Glomerular endothelial cell (primary cell): ENCODE data around the gene CACNA1I. TPM values are rescaled to one million over a fixed set of nuclear protein-coding genes. Genes with fewer than 3 reads are reported as not detected.

Experiments used
- DNase-seq: peaks from one replicate; pipeline ENCODE4 v3.0.0-alpha.2; 2011; ENCODE audit warnings: low read depth, low spot score; ENCODE audit errors: extremely low read depth
- total RNA-seq: library from RNA; depleted of rRNA; stranded (reverse); fragments of >200 nt; gene quantifications from 2 replicates; pipeline ENCODE4 v1.2.3, GENCODE V29; 2015

The CACNA1I gene
- total RNA-seq, 1 donor from 2014 or later, result not detected

- DNase-seq, result no peak
These were observed 3.2 kb upstream of the CACNA1I start for GRCh38 chr22:39567135-39567946.

GRCh38 chr22:39568278-39568981, 2.1 kb upstream of the CACNA1I start:
- DNase-seq, result no peak

- no peak for DNase-seq
These were observed 1.5 kb upstream of the CACNA1I start for GRCh38 chr22:39569066-39569465.

GRCh38 chr22:39570226-39570625, 327 bp upstream of the CACNA1I start:
- no peak for DNase-seq

- DNase-seq, result no peak
These were observed 985 bp downstream of the CACNA1I start for GRCh38 chr22:39571538-39571937.

- DNase-seq, result peak; percentile 44
These were observed 4.4 kb downstream of the CACNA1I start for GRCh38 chr22:39574779-39575551.

- no peak for DNase-seq
These were observed 4.9 kb downstream of the CACNA1I start for GRCh38 chr22:39575552-39575825.

GRCh38 chr22:39576027-39576426, 5.5 kb downstream of the CACNA1I start:
- no peak for DNase-seq

- peak; percentile 14 for DNase-seq
These were observed 6.8 kb downstream of the CACNA1I start for GRCh38 chr22:39577366-39577765.

GRCh38 chr22:39577900-39578299, 7.3 kb downstream of the CACNA1I start:
- DNase-seq, result no peak

- no peak for DNase-seq
These were observed 9.5 kb downstream of the CACNA1I start for GRCh38 chr22:39580006-39580441.

GRCh38 chr22:39580795-39581194, 10.2 kb downstream of the CACNA1I start:
- DNase-seq, result no peak

- no peak for DNase-seq
These were observed 10.8 kb downstream of the CACNA1I start for GRCh38 chr22:39581303-39581702.

GRCh38 chr22:39583066-39583667, 12.6 kb downstream of the CACNA1I start:
- DNase-seq, result no peak

GRCh38 chr22:39589875-39590274, 19.3 kb downstream of the CACNA1I start:
- DNase-seq, result no peak

- DNase-seq, result no peak
These were observed 21.8 kb downstream of the CACNA1I start for GRCh38 chr22:39592081-39593065.

- peak; percentile 37 for DNase-seq
These were observed 22.7 kb downstream of the CACNA1I start for GRCh38 chr22:39593066-39593930.

- DNase-seq, result no peak
These were observed 23.4 kb downstream of the CACNA1I start for GRCh38 chr22:39593931-39594285.

GRCh38 chr22:39594411-39594810, 23.9 kb downstream of the CACNA1I start:
- no peak for DNase-seq
